Left hindlimb (tissue), 1 donor: Measurements from ENCODE around the gene UBE3D.
"Not testable (repeated sequence)": the region's sequence is repeated elsewhere in the genome, so short reads cannot be mapped to it uniquely, and the experiment has no call there.

Experiments used
- DNase-seq: peaks from one replicate; pipeline ENCODE4 v3.0.0-alpha.2; 2018

UBE3D gene

GRCh38 chr6:83053678-83054077, 12.0 kb downstream of the UBE3D start:
- no peak for DNase-seq

GRCh38 chr6:83051377-83052172, 14.1 kb downstream of the UBE3D start:
- DNase-seq = no peak

- DNase-seq = no peak
These were observed 18.4 kb downstream of the UBE3D start for GRCh38 chr6:83047065-83047754.

GRCh38 chr6:83044091-83044768, 21.4 kb downstream of the UBE3D start:
- no peak for DNase-seq

- DNase-seq = no peak
These were observed 23.1 kb downstream of the UBE3D start for GRCh38 chr6:83042467-83043053.

- no peak for DNase-seq
These were observed 27.4 kb downstream of the UBE3D start for GRCh38 chr6:83038246-83038645.

GRCh38 chr6:83031689-83032088, 34.0 kb downstream of the UBE3D start:
- DNase-seq = no peak

GRCh38 chr6:83019741-83020140, 45.9 kb downstream of the UBE3D start:
- no peak for DNase-seq

- not testable (repeated sequence) for DNase-seq
These were observed 54.5 kb downstream of the UBE3D start for GRCh38 chr6:83011131-83011530.

- no peak for DNase-seq
These were observed 57.0 kb downstream of the UBE3D start for GRCh38 chr6:83008626-83009025.

- no peak for DNase-seq
These were observed 59.3 kb downstream of the UBE3D start for GRCh38 chr6:83006270-83006905.

GRCh38 chr6:82996156-82996555, 69.5 kb downstream of the UBE3D start:
- no peak for DNase-seq

- no peak for DNase-seq
These were observed 70.6 kb downstream of the UBE3D start for GRCh38 chr6:82995066-82995465.

GRCh38 chr6:82989736-82990290, 75.8 kb downstream of the UBE3D start:
- DNase-seq = no peak

- no peak for DNase-seq
These were observed 76.7 kb downstream of the UBE3D start for GRCh38 chr6:82988930-82989351.

GRCh38 chr6:82987951-82988350, 77.7 kb downstream of the UBE3D start:
- no peak for DNase-seq

- no peak for DNase-seq
These were observed 78.2 kb downstream of the UBE3D start for GRCh38 chr6:82987416-82987815.

- DNase-seq = no peak
These were observed 80.9 kb downstream of the UBE3D start for GRCh38 chr6:82984720-82985119.

- DNase-seq = no peak
These were observed 85.6 kb downstream of the UBE3D start for GRCh38 chr6:82980086-82980485.

- no peak for DNase-seq
These were observed 86.0 kb downstream of the UBE3D start for GRCh38 chr6:82979657-82980056.

GRCh38 chr6:82978362-82978945, 87.2 kb downstream of the UBE3D start:
- no peak for DNase-seq

- DNase-seq = no peak
These were observed 89.5 kb downstream of the UBE3D start for GRCh38 chr6:82976179-82976578.
